Heart left ventricle (tissue), 13 donors: Measurements from ENCODE around the gene CFAP299.

Experiments
- POLR2A ChIP-seq, 2 donors: fragments of 450-650 bp; IDR thresholded peaks; one replicate each; pipeline ENCODE4 v1.6.1; 2017; ENCODE audit warnings: antibody characterized with exemption in 2 of 2, mild to moderate bottlenecking in 2 of 2, moderate library complexity in 2 of 2
- TF ChIP-seq, protein P1 (sequence below), 12 donors: fragments of 200-600 bp; sonication (generic) in 4 of 12; IDR thresholded peaks; one replicate each; pipeline versions ENCODE4 v1.5.0 to v1.8.0; 2018 to 2022; ENCODE audit warnings: antibody characterized with exemption in 12 of 12, mild to moderate bottlenecking in 5 of 12
- donor health status: ischemic (EF 13 %, LVEDD 7.1; RV severe dilation, severe dysfunction).
- donor health status: DM: no; HTN: yes; CAD: no.
- donor health status: DM: no; HTN: no; CAD: no.
- donor health status: ischemic (EF 25% LVEDD 6.9; RV normal size, moderate dysfunction).
- donor health status: ischemic (EF 25% LVEDD 5.7; RV mildly dilated, moderate dysfunction).
- donor health status: ischemic (EF 35%, LVEDD 5.7; RV mildly dilated, moderate dysfunction).
- donor health status: nonischemic (EF 11% LVEDD 7.7; RV severe dilation, severe dysfunction).
- donor health status: DM: yes; HTN: yes; CAD: no.
- donor health status: PGD.
- donor health status: ischemic (EF 29% LVEDD 5.4; RV normal size, mild dysfunction).
- donor health status: nonischemic (EF 23%, LVEDD 6.1; RV moderate dilation, normal function).

- TF ChIP-seq, protein P1, sequence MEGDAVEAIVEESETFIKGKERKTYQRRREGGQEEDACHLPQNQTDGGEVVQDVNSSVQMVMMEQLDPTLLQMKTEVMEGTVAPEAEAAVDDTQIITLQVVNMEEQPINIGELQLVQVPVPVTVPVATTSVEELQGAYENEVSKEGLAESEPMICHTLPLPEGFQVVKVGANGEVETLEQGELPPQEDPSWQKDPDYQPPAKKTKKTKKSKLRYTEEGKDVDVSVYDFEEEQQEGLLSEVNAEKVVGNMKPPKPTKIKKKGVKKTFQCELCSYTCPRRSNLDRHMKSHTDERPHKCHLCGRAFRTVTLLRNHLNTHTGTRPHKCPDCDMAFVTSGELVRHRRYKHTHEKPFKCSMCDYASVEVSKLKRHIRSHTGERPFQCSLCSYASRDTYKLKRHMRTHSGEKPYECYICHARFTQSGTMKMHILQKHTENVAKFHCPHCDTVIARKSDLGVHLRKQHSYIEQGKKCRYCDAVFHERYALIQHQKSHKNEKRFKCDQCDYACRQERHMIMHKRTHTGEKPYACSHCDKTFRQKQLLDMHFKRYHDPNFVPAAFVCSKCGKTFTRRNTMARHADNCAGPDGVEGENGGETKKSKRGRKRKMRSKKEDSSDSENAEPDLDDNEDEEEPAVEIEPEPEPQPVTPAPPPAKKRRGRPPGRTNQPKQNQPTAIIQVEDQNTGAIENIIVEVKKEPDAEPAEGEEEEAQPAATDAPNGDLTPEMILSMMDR (IDR thresholded peaks at IDR 0.05): peak; percentile 40 to 72 (median 62)
- TF ChIP-seq POLR2A (IDR thresholded peaks at IDR 0.05): no peak
These were observed 654.5 kb downstream of the CFAP299 start for GRCh38 chr4:80989921-80990544.
